Gastrocnemius medialis (tissue), 4 donors: ENCODE results near the gene DNAH17.

Experiments used
- CTCF ChIP-seq, 5 experiments: fragments of 450-650 bp in 3 of 5; fragments of 200-600 bp in 2 of 5; sonication (generic) in 2 of 5; IDR thresholded peaks in 4 of 5; conservative IDR thresholded peaks in 1 of 5; 1 replicate in 4 of 5; 2 replicates in 1 of 5; pipeline ENCODE4 v1.5.1; 2016 to 2019; ENCODE audit warnings: antibody characterized with exemption in 5 of 5, mild to moderate bottlenecking in 3 of 5, moderate library complexity in 3 of 5
- POLR2A ChIP-seq, 2 donors: fragments of 450-650 bp; IDR thresholded peaks; one replicate each; pipeline ENCODE4 v1.6.1; 2017; ENCODE audit warnings: antibody characterized with exemption in 2 of 2, mild to moderate bottlenecking in 2 of 2, moderate library complexity in 2 of 2

- TF ChIP-seq CTCF (IDR thresholded peaks at IDR 0.05 in 4 of 5, conservative IDR thresholded peaks at IDR 0.05 in 1 of 5) (no peak), POLR2A (IDR thresholded peaks at IDR 0.05) (no peak)
These were observed 116.0 kb downstream of the DNAH17 start for GRCh38 chr17:78460951-78461798.
